Uterus (tissue), 2 donors: ENCODE results near the gene SYCP2.
"Not testable (repeated sequence)": the region's sequence is repeated elsewhere in the genome, so short reads cannot be mapped to it uniquely, and the experiment has no call there.

ENCODE experiments used
- POLR2A ChIP-seq, 2 donors: fragments of 450-650 bp; IDR thresholded peaks; one replicate each; pipeline ENCODE4 v1.6.1; 2016; ENCODE audit warnings: antibody characterized with exemption in 2 of 2, mild to moderate bottlenecking in 1 of 2, moderate library complexity in 1 of 2
- TF ChIP-seq, protein P1 (sequence below), 4 experiments: fragments of 200-600 bp in 2 of 4; fragments of 450-650 bp in 2 of 4; sonication (generic) in 2 of 4; IDR thresholded peaks; one replicate each; pipeline ENCODE4 v1.5.1; 2016 to 2019; ENCODE audit warnings: antibody characterized with exemption in 4 of 4, mild to moderate bottlenecking in 2 of 4, moderate library complexity in 1 of 4

DNA sequence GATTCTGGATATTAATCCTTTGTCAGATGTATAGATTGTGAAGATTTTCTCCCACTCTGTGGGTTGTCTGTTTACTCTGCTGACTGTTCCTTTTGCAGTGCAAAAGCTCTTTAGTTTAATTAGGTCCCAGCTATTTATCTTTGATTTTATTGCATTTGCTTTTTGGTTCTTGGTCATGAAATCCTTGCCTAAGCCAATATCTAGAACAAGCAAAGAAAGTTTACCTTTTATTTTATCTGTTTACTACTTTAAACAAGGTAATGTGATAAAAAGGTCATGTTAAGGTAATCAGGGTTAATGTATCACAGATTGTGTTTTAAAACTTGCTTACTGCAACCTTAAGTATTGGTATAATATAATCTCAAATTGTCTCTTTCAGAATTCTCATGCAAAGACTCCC lies 24.1 kb upstream of the SYCP2 start:
- TF ChIP-seq, protein P1, sequence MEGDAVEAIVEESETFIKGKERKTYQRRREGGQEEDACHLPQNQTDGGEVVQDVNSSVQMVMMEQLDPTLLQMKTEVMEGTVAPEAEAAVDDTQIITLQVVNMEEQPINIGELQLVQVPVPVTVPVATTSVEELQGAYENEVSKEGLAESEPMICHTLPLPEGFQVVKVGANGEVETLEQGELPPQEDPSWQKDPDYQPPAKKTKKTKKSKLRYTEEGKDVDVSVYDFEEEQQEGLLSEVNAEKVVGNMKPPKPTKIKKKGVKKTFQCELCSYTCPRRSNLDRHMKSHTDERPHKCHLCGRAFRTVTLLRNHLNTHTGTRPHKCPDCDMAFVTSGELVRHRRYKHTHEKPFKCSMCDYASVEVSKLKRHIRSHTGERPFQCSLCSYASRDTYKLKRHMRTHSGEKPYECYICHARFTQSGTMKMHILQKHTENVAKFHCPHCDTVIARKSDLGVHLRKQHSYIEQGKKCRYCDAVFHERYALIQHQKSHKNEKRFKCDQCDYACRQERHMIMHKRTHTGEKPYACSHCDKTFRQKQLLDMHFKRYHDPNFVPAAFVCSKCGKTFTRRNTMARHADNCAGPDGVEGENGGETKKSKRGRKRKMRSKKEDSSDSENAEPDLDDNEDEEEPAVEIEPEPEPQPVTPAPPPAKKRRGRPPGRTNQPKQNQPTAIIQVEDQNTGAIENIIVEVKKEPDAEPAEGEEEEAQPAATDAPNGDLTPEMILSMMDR (IDR thresholded peaks at IDR 0.05): not testable (repeated sequence)
- TF ChIP-seq POLR2A (IDR thresholded peaks at IDR 0.05): not testable (repeated sequence)
